Peyer's patch (tissue), 4 donors: ENCODE data around the gene ZNF407. TPM values are rescaled to one million over a fixed set of nuclear protein-coding genes. Genes with fewer than 3 reads are reported as not detected.
A peak's percentile ranks its signal among the peaks of the same experiment; 100 is the strongest.

Experiments used
- DNase-seq, 3 donors: peaks; one replicate each; pipeline ENCODE4 v3.0.0-alpha.2; 2017 to 2019
- H3K27ac ChIP-seq, 4 donors: fragments of 200-600 bp; sonication (generic); one replicate each; pipeline ENCODE4 v1.5.1; 2016 to 2019
- H3K27me3 ChIP-seq, 2 donors: fragments of 200-600 bp; sonication (generic); one replicate each; pipeline ENCODE4 v1.5.1; 2019
- H3K36me3 ChIP-seq, 3 donors: fragments of 200-600 bp; sonication (generic); one replicate each; pipeline ENCODE4 v1.5.1; 2016 to 2019
- H3K4me1 ChIP-seq, 4 donors: fragments of 200-600 bp; sonication (generic); one replicate each; pipeline ENCODE4 v1.5.1; 2016 to 2019
- H3K4me3 ChIP-seq, 4 donors: fragments of 200-600 bp; sonication (generic); 1 replicate in 3 of 4; 2 replicates in 1 of 4; pipeline ENCODE4 v1.5.1; 2016 to 2019; ENCODE audit warnings: mild to moderate bottlenecking in 1 of 4
- H3K9me3 ChIP-seq, 4 donors: fragments of 200-600 bp; sonication (generic); one replicate each; pipeline ENCODE4 v1.5.1; 2016 to 2019; ENCODE audit warnings: mild to moderate bottlenecking in 1 of 4
- CTCF ChIP-seq, 6 experiments: fragments of 450-650 bp in 4 of 6; fragments of 200-600 bp in 2 of 6; sonication (generic) in 1 of 6; IDR thresholded peaks; one replicate each; pipeline ENCODE4 v1.5.1; 2017 to 2019; ENCODE audit warnings: antibody characterized with exemption in 6 of 6, mild to moderate bottlenecking in 3 of 6, moderate library complexity in 1 of 6
- POLR2A ChIP-seq, 2 donors: fragments of 450-650 bp; IDR thresholded peaks; one replicate each; pipeline ENCODE4 v1.5.1; 2017; ENCODE audit warnings: antibody characterized with exemption in 2 of 2, mild to moderate bottlenecking in 2 of 2, moderate library complexity in 2 of 2
- total RNA-seq, 4 donors: library from RNA; depleted of rRNA; stranded (reverse); fragments of >200 nt; gene quantifications; one replicate each; pipeline ENCODE4 v1.1.0, GENCODE V29; 2016

The ZNF407 gene
- total RNA-seq, 4 donors from 2014 or later, result 24.0 to 54.5 (median 32.3) TPM

- Histone ChIP-seq H3K4me3 (peak overlapping the region in 1 of 4 donors; percentile 12), H3K27ac (peak overlapping the region; percentile 4 to 55 (median 51)), H3K27me3 (no peaks in the 10 kb centered on the region), H3K9me3 (no peaks in the 10 kb centered on the region), H3K4me1 (peaks cover 0 to 2% (median 0%) of the 10 kb centered on the region in 4 donors), H3K36me3 (no peaks in the 10 kb centered on the region)
- DNase-seq, result peak in 2 of 3 donors; percentile 52 to 56
- TF ChIP-seq CTCF (IDR thresholded peaks at IDR 0.05), result no peak
- no peak for TF ChIP-seq POLR2A (IDR thresholded peaks at IDR 0.05)
Measured at GRCh38 chr18:74994502-74995418, 397.1 kb downstream of the ZNF407 start.

GRCh38 chr18:74995419-74995736 lies 397.7 kb downstream of the ZNF407 start:
- Histone ChIP-seq H3K9me3 (no peaks in the 10 kb centered on the region), H3K27me3 (no peaks in the 10 kb centered on the region), H3K4me1 (peaks cover 0 to 2% (median 0%) of the 10 kb centered on the region in 4 donors), H3K36me3 (no peaks in the 10 kb centered on the region), H3K27ac (peak overlapping the region in 3 of 4 donors; percentile 50 to 55 (median 52)), H3K4me3 (no peak overlapping the region)
- no peak for DNase-seq
- TF ChIP-seq CTCF (IDR thresholded peaks at IDR 0.05) (no peak), POLR2A (IDR thresholded peaks at IDR 0.05) (no peak)

- Histone ChIP-seq H3K27me3 (no peaks in the 10 kb centered on the region), H3K4me1 (peaks cover 0 to 2% (median 0%) of the 10 kb centered on the region in 4 donors), H3K36me3 (no peaks in the 10 kb centered on the region), H3K9me3 (no peaks in the 10 kb centered on the region), H3K27ac (no peak overlapping the region), H3K4me3 (no peak overlapping the region)
- DNase-seq, result no peak
- TF ChIP-seq POLR2A (IDR thresholded peaks at IDR 0.05) (no peak), CTCF (IDR thresholded peaks at IDR 0.05) (no peak)
Measured at GRCh38 chr18:74996055-74996454, 398.4 kb downstream of the ZNF407 start.

- Histone ChIP-seq H3K36me3 (no peaks in the 10 kb centered on the region), H3K27me3 (no peaks in the 10 kb centered on the region), H3K4me1 (peaks cover 0 to 2% (median 0%) of the 10 kb centered on the region in 4 donors), H3K9me3 (no peaks in the 10 kb centered on the region), H3K4me3 (no peak overlapping the region), H3K27ac (no peak overlapping the region)
- DNase-seq, result no peak
- TF ChIP-seq POLR2A (IDR thresholded peaks at IDR 0.05), result no peak
- TF ChIP-seq CTCF (IDR thresholded peaks at IDR 0.05), result no peak
Measured at GRCh38 chr18:74996996-74997395, 399.3 kb downstream of the ZNF407 start.

- Histone ChIP-seq H3K27me3 (no peaks in the 10 kb centered on the region), H3K9me3 (no peaks in the 10 kb centered on the region), H3K4me1 (no peaks in the 10 kb centered on the region), H3K36me3 (no peaks in the 10 kb centered on the region), H3K4me3 (no peak overlapping the region), H3K27ac (no peak overlapping the region)
- no peak for TF ChIP-seq CTCF (IDR thresholded peaks at IDR 0.05)
- no peak for TF ChIP-seq POLR2A (IDR thresholded peaks at IDR 0.05)
- no peak for DNase-seq
Measured at GRCh38 chr18:75000920-75001319, 403.2 kb downstream of the ZNF407 start.
